ENCODE measurements around the gene BIN1. TPM values are rescaled to one million over a fixed set of nuclear protein-coding genes. Genes with fewer than 3 reads are reported as not detected.

Gene BIN1
- total RNA-seq, 1 donor: 66.0 TPM

- DNase-seq (ENCODE audit: low read depth in 2 of 3, low spot score in 2 of 3): no peak
Observed at GRCh38 chr2:127105656-127106456, 1.1 kb downstream of the BIN1 start.

- no peak for DNase-seq (ENCODE audit: low read depth in 2 of 3, low spot score in 2 of 3)
Observed at GRCh38 chr2:127104881-127105655, 1.9 kb downstream of the BIN1 start.

GRCh38 chr2:127104166-127104660, 2.7 kb downstream of the BIN1 start:
- DNase-seq (ENCODE audit: low read depth in 2 of 3, low spot score in 2 of 3): no peak

DNA sequence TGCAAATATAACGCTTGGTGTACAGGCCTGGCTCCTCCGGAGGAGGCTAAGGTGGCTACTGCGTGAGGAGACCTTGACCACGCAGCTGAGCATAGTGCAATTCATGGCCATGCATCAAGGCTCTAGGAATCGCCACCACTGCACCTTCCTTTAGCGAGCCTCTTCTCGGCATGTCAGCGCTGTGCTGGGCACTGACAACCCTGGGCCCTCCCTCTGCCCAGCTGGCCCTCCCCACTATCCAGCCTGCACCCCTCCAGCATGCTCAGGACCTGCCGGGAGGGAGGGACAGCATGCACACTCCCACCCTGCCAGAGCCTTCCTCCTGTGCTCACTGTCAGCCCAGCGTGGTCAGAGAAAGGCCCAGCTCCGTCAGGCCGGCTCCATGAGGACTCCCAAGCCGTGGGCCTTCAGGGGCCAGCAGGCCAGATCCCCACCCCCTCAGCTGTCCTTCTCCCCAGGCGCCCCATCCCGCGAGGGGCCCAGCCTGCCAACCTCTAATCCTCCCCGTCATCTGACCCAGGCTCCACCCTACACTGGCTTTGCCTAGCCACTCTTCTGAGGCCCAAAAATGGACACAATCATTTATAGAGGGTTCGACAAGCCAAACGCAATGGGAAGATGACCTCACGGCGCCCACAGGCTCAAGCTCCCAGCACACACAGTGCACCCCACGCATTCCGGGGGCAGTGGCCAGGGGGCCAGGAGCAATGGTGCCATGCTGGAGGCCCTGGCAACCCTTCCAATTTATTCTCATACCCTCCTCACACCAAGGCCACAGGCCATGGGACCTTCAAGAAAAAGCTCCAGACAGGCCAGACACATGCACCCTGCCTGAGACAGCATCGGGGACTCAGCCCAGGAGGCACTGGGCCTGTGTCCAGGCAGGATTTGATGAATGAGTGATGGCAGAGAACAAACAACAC, 3.5 kb downstream of the BIN1 start:
- no peak for DNase-seq (ENCODE audit: low read depth in 2 of 3, low spot score in 2 of 3)

DNA sequence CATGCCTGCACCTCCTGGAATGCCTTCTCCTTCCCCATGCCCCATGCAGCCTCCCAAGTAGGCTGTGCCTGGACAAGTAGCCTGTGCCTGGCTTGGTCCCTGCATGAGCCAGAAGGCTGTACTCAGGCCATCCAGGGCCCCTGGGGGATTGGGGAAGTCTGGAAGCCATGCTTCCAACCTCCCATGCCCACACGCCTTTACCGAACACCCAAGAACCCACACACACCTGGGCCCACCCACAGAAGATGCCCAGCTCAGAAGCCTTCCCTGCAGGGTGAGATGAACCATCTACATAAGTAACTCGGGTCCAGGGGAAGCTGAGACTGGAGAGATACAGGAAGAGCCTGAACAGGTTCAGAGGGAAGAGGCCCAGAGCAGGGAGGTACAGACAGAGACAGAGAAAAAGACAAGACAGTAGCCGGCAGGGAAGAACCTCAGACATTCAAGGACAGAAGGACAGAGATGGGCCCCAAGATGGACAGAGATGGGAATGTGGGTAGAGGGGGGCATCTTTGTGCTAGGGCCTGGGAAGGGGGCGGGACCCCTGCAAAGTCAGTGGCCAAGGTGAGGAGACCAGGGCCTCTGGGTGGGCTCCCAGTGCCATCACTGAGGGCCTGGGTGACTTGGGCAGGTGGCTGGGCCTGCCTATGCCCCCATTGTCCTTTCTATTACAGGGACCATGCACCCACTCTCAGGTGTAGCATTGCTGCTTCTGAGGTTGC, 4.3 kb downstream of the BIN1 start:
- no peak for DNase-seq (ENCODE audit: low read depth in 2 of 3, low spot score in 2 of 3)

DNA sequence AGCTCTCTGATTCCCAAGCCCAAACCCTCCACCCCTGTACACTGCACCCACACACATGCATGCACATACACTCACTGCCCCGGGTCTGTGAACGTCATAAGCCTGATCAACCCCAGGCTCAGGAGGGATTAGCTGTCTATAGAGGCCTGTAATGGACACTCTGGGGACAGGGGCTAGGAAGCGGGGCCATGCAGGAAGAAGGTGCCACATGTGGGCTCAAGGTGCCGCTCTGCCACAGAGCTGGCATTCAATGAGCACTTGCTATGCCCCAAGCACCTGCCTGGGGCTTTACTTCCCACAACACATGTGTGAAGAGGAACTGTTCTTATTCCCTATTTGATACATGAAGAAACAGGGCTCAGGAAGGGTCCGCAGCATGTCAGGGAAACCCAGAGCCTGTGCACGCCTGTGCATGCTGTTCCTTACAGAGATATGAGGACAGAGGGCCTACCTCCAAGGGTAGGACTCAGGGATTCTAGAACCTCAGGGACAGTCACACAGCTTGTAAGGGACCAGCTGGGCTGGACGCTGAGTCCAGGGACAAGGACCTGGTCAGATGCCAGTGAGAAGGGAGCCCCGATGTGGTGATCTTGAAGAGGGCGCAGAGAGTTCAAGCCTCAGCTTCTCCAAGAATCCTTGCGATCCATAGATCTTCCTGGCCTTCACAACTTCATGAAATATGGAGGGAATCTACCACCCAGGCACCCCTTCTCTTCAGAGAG, 5.0 kb downstream of the BIN1 start:
- DNase-seq (ENCODE audit: low read depth in 2 of 3, low spot score in 2 of 3): no peak

DNA sequence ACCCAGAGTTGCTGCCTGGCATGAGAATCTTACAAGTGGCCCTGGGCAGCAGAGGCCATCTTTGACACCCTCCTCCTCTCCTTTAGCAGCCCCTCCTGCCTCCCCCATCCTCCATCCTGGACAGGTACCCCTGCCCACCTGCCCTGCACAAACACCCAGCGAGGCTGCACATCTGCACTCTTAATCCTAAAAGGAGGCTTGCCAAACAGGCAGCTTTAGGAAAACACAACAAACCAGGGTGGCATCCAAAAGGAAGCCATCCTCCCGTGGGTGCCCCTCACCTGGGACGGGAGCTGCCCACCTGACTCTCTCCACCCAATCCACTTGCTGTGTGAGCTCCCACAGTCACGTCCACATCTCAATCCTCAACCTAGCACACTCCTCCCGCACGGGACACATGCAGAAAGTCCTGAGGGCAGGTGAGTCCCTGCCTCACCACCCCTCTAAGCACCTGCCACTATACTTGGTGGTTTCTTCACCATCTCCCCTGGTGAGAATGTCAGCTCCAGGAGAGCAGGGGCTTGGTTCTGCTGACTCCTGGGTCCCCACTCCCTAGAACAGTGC, 5.8 kb downstream of the BIN1 start:
- DNase-seq (ENCODE audit: low read depth in 2 of 3, low spot score in 2 of 3): no peak

DNA sequence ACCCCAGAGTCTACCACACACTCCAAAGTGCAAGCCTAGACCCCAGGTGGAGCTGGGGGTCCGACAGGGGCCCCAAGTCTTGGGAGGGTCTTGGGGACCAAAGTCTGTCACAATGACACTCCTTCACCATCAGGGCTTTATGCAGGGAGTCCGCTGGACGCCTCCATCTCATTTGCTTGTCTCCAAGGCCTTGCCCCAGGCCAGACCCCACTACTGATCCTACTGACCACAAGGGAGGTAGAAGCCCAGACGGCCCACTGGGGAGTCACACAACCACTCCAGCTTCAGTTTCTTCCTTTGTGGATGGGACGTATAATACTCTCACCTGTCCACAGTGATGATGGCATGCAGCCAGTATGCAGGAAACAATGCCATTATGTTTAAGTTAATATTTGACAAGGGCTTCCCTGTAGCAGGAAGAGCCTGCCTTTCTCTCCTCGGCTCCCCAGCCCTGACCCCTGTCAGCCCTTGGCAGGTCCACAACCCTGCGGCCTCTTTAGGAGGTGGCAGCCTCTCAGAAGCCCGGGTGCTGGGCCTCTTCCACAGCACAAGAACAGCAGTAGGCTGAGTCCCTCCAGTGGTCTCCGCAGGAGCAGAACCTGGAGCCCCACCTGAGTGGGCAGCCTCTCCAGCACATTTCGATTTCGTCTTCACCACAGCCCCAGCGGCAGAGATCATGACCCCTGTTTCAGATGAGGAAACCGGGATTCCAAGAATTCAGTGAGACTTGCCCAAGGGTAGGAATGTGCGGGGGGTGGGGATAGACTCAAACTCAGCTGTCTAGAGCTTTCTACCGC, 6.5 kb downstream of the BIN1 start:
- DNase-seq (ENCODE audit: low read depth in 2 of 3, low spot score in 2 of 3): no peak

DNA sequence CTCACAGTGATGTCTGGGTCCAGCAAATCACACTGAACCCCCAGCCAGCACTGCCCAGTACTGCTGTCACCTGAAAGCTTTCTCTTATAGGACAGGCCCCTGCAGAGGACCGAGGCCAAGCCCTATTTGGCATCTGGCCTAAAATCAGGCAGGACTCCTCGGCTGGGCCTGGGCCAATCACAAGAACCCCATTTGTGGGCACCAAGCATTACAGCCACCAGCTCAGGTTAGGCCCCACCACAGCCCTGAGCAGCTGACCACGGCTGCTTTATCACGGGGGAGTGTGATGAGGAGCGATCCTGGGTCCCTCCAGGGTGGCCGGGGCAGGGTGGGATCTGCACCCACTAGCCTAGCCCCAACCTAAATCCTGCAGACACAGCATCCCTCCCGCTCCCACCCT, 8.2 kb downstream of the BIN1 start:
- no peak for DNase-seq (ENCODE audit: low read depth in 2 of 3, low spot score in 2 of 3)

- no peak for DNase-seq (ENCODE audit: low read depth in 2 of 3, low spot score in 2 of 3)
Observed at GRCh38 chr2:127097841-127098651, 8.9 kb downstream of the BIN1 start.

- DNase-seq (ENCODE audit: low read depth in 2 of 3, low spot score in 2 of 3): no peak
Observed at GRCh38 chr2:127097471-127097765, 9.5 kb downstream of the BIN1 start.

DNA sequence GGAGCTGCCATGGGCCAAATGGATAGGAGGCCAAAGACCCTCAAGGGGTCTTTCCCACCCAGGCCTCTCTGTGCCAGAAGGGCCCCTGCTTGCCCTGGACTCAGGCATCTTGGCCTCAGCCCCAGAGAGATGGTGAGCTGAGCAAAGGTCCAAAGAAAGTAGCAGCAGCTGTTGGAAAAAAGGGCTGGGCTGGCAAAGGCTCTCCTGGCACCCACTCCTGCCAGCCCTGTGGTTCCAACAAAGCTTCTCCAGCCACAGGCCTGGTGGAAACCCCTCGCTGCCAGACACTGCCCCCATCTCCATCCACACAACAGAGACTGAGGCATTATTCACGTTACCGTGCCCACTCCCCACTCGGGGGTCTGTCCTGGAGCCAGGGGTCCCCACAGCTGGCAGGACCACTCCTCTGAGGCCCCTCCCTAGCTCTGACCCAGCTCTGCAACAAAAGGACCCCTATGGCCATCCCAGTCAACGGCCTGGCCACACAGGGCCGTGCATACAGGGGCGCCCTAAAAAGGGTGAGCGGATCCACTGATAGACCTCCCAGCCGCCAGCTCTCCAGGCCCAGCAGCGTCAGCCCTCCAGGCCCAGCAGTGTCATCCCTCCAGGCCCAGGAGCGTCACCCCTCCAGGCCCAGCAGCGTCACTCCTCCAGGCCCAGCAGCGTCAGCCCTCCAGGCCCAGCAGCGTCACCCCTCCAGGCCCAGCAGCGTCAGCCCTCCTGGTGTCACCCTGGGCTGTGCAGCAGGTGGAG, 10.1 kb downstream of the BIN1 start:
- DNase-seq (ENCODE audit: low read depth in 2 of 3, low spot score in 2 of 3): no peak

GRCh38 chr2:127096280-127096679, 10.7 kb downstream of the BIN1 start:
- no peak for DNase-seq (ENCODE audit: low read depth in 2 of 3, low spot score in 2 of 3)

DNA sequence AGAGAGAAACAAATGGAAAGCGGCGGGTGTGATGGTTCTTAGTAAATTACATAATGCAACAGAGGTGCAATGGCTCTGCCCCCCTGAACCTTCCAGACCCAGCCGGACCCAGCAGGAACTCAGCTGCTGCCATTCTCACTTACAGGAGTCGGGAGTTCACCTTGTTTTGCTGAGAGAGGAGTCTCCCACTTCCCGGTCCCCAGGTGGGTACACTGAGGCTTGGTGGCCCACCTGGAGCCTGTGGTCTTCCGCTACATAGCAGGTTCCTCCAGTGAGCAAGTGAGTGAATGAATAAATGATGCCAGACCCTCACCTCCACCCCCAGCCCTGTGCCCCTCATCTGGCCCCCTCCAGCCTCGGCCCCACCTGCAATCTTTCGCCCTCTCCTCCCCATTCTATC, 11.2 kb downstream of the BIN1 start:
- DNase-seq (ENCODE audit: low read depth in 2 of 3, low spot score in 2 of 3): no peak

DNA sequence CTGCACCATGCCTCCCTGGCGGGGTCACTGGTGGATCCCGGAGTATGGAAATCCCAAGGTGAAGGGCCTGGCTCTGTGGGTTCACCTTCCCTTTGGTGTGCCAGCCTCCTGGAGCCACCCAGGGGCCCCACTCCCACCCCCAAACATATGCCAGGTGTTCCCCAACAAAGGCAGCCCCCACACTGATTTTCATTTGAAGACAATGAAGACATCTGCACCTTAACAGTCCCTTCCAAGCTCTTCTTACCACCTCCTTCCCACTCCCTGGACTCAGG, 11.7 kb downstream of the BIN1 start:
- DNase-seq (ENCODE audit: low read depth in 2 of 3, low spot score in 2 of 3): no peak

- DNase-seq (ENCODE audit: low read depth in 2 of 3, low spot score in 2 of 3): no peak
Observed at GRCh38 chr2:127094509-127095366, 12.2 kb downstream of the BIN1 start.
